GM12874 (cell line): ENCODE measurements around the gene HEY2.

Experiments
- TF ChIP-seq, protein P1 (sequence below): IDR thresholded peaks from 2 replicates; pipeline ENCODE4 v1.5.1; 2011; ENCODE audit warnings: low read depth, mild to moderate bottlenecking, control low read depth, low read length, moderate library complexity; ENCODE audit not compliant: insufficient read depth

HEY2 gene

DNA sequence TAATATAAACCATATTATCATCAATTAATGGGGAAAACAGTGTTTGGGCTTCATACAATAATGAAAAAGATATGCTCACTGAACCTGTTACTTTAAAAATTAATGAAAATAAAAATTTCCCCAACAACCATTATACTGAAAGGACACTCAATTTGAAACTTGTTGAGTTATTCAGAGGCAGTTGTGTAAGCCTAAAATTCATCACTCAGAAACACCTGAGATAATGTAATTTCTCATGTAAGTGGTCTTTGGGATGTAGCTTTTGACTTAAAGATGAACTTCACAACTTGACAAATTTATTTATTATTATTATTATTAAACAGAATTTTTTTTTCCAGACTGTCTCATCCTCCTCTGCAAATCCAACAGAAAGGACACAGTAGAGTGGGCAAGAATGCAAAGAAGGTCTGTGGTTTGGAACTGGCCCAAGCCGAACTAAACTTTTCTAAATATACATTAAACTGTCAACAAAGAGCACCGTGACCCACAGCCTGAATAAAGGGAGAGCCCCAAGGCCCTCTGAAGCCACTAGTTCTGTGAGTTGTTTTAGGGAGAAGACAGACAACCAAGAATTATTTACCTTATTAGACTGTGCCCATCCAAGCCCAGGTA is 32.2 kb upstream of the HEY2 start:
- TF ChIP-seq, protein P1, sequence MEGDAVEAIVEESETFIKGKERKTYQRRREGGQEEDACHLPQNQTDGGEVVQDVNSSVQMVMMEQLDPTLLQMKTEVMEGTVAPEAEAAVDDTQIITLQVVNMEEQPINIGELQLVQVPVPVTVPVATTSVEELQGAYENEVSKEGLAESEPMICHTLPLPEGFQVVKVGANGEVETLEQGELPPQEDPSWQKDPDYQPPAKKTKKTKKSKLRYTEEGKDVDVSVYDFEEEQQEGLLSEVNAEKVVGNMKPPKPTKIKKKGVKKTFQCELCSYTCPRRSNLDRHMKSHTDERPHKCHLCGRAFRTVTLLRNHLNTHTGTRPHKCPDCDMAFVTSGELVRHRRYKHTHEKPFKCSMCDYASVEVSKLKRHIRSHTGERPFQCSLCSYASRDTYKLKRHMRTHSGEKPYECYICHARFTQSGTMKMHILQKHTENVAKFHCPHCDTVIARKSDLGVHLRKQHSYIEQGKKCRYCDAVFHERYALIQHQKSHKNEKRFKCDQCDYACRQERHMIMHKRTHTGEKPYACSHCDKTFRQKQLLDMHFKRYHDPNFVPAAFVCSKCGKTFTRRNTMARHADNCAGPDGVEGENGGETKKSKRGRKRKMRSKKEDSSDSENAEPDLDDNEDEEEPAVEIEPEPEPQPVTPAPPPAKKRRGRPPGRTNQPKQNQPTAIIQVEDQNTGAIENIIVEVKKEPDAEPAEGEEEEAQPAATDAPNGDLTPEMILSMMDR, result no peak

DNA sequence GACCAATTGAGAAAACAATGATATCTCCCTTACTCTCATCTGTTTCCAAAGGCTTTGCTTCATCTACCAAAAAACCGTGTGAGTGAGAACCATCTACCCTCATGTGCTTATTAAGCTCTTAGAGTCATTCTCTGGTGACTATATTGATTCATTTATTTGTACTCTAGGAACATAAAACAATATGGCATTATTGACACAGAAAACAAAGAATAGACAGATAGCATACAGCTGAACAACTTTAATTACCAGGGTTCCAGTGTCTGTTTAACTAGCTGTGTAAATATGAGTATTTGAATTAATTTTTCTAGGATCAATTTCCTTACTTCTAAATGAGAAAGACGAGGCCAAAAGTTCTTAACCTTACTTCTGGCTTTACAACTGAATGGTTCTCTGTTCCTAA is 31.3 kb upstream of the HEY2 start:
- TF ChIP-seq, protein P1, result no peak

DNA sequence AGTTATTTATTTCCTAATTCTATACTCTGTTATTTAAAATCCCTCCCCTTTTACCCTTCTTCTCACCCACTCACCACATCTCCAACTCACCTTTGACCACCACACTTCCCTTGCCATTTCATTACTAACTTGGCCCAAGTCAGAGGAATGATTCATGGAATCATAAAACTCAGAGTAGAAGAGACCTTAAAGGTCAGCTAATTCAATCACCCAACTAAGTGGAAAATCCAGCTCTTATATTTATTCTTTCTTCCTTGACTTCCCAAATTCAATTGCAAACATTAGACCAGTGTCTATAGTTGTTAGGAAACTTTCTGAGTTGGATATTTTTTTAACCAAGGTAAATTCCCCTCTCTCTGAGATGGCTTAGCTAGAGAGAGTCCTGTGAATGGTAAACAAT is 26.5 kb upstream of the HEY2 start:
- TF ChIP-seq, protein P1, result no peak

DNA sequence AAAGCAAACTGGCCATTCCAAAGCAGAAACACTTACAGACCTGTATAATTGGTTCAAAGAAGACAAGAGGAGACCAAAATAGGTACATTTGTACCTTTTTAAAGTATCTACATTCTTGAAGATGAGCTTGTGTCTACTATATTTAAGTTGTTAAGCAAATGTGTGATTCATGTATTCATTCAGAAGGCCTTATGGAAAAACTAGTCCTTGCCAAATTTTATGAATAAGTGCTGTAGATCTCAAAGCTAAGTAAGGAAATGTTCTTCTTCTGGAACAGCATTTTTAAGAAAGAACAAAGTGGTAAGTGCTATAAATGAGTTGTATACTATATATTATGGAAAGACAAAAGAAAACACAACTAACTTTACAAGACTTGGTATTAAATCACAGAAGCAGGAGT is 22.2 kb upstream of the HEY2 start:
- TF ChIP-seq, protein P1, result no peak

DNA sequence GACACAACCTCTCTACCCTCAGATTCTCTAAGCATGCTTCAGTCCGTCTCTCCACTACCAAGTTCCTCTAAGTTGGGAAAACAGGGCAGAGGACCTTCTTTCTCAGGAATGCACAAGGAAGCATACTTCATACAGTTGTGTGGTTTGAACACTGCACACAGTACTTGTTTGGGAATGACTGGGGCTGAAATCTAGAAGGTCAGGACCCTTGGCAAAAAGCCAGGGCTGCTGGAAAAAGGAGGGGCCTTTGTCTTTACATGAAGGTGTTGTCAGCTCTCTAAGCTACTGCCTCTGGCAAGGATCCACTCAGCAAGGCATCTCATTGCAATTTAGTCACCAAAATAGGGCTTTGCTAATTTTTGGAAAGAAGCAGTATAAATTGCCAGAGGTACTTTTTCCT is 20.7 kb upstream of the HEY2 start:
- TF ChIP-seq, protein P1, result no peak

DNA sequence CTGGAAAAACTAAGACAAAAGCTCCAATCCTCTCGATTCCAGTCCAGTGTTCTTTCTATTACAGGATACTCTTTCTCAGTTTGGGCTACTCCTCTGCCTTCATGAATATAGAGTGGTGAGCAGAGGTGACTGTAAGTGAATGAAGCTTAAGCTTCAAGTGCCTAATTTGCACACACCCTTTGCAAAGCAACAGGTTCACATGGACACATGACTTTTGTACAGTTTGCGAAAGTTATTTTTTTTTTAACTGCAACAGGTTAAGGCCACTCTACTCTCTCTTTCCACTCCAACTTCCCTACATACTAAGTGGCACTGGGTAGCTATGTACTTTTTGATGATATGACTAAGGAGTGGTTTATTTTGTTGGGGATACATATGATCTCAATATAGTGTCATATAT is 19.4 kb upstream of the HEY2 start:
- TF ChIP-seq, protein P1, result no peak

DNA sequence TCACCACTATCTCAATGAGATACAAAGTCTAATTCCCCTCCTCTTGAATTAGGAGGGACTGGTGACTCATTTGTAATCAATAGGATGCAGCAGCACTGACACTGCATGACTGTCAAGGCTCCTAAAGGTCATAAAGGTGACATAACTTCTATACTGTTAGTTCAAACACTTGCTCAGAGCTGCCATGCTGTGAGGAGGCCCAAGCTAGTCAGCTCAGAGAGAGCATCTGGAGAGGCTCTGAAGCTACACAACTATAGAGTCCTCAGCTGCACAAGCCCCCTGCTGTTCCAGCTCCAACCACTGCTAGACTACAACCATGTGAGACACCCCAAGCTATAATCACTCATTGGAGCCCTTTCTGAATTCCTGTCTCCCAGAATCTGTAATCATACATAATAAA is 17.0 kb upstream of the HEY2 start:
- TF ChIP-seq, protein P1, result no peak
